Natural killer cell (primary cell): ENCODE data around the gene TSPO2. TPM values are rescaled to one million over a fixed set of nuclear protein-coding genes. Genes with fewer than 3 reads are reported as not detected.

ENCODE experiments used
- ATAC-seq, 3 donors: fragments of 150-1000 bp in 2 of 3; fragments of 200-7000 bp in 1 of 3; cut with Tn5 transposase; 1 replicate in 1 of 3; 2 replicates in 2 of 3; pipeline ENCODE4 v1.10.0; 2021; ENCODE audit warnings: mild to moderate bottlenecking in 2 of 3, moderate library complexity in 2 of 3
- DNase-seq, 2 donors: peaks; one replicate each; pipeline versions ENCODE4 v3.0.0 to v3.0.0-alpha.2; 2013 to 2021; ENCODE audit warnings: mixed read lengths in 1 of 2
- H3K27ac ChIP-seq: one replicate; pipeline ENCODE4 v1.5.1; 2013; ENCODE audit warnings: mild to moderate bottlenecking, low read length
- H3K27me3 ChIP-seq: one replicate; pipeline ENCODE4 v1.6.1; 2013; ENCODE audit warnings: low read length; ENCODE audit not compliant: control insufficient read depth, insufficient read depth
- H3K36me3 ChIP-seq: one replicate; pipeline ENCODE4 v1.6.1; 2013; ENCODE audit warnings: low read length; ENCODE audit not compliant: control insufficient read depth, insufficient read depth
- H3K4me1 ChIP-seq: one replicate; pipeline ENCODE4 v1.6.1; 2013; ENCODE audit warnings: low read length; ENCODE audit not compliant: control insufficient read depth, insufficient read depth
- H3K4me3 ChIP-seq: one replicate; pipeline ENCODE4 v1.5.1; 2013; ENCODE audit warnings: low read length
- H3K9me3 ChIP-seq: one replicate; pipeline ENCODE4 v1.6.1; 2013; ENCODE audit warnings: low read length; ENCODE audit not compliant: control insufficient read depth, insufficient read depth
- H3K27ac Mint-ChIP-seq, 2 donors: one replicate each; pipeline ENCODE4 v1.8.0; 2022; ENCODE audit warnings: mild to moderate bottlenecking in 2 of 2, mixed read lengths in 2 of 2, moderate library complexity in 1 of 2
- H3K27me3 Mint-ChIP-seq, 2 donors: one replicate each; pipeline ENCODE4 v1.8.0; 2022; ENCODE audit warnings: low read depth in 2 of 2, mixed read lengths in 2 of 2
- H3K36me3 Mint-ChIP-seq: one replicate; pipeline ENCODE4 v1.8.0; 2022; ENCODE audit warnings: mixed read lengths
- H3K4me1 Mint-ChIP-seq, 2 donors: one replicate each; pipeline ENCODE4 v1.8.0; 2022; ENCODE audit warnings: mixed read lengths in 2 of 2
- H3K4me3 Mint-ChIP-seq: one replicate; pipeline ENCODE4 v1.8.0; 2022; ENCODE audit warnings: mild to moderate bottlenecking, moderate library complexity, mixed read lengths
- H3K9me3 Mint-ChIP-seq, 2 donors: one replicate each; pipeline ENCODE4 v1.8.0; 2022; ENCODE audit warnings: mixed read lengths in 2 of 2
- WGBS: methylation state at CpG from one replicate; pipeline ENCODE4 v1.1.7; 2013; ENCODE audit warnings: missing lambda C conversion rate; ENCODE audit not compliant: insufficient coverage; 5-methylcytosine and 5-hydroxymethylcytosine counted together
- intact Hi-C: fragments of 100-400 bp; cut with micrococcal nuclease; formaldehyde crosslinking; loops from one replicate; pipeline ENCODE4 v1.14.2; 2022
- total RNA-seq, 4 donors: library from RNA; stranded (reverse); fragments of 120-200 nt in 1 of 4; gene quantifications; one replicate each; pipeline versions ENCODE4 v1.2.3 to v1.2.4, GENCODE V29; 2013 to 2022
- TF ChIP-seq, protein P1 (sequence below): fragments of 200-600 bp; IDR thresholded peaks from one replicate; pipeline ENCODE4 v1.8.0; 2022; ENCODE audit warnings: antibody characterized with exemption

The TSPO2 gene
- total RNA-seq, 3 donors from 2014 or later (not counting 1 experiment from before 2014, with no cell fraction given): not detected

DNA sequence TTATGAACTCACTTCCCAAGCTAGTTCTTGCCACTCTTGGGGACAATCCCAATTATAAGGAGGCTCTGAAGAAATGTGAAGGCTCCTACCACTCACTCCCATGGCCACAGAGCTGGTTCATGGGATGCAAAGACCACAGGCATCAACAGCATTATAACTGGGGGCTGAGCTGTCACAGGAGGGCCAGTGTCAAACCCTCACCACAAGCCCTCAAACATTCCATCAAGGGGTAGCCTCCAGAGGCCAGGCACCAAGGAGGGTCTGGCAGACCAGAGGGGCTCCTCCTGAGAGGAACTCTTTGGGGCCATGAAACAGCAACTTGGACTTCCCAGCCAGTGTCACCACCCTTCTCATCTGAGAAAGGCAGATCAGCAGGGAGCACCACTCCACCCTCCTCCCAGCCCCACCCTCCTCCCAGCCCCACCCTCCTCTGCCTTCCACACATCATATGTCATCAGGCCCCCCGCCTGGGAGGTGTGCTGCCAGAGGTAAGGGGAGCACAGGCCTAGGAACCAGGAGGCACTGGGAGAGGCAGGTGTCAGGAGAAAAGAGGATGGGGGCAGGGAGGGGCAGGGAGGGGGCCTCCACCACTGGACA is 1.2 kb upstream of the TSPO2 start:
- Mint-ChIP-seq H3K4me3 (no peak overlapping the region), H3K36me3 (no peaks in the 10 kb centered on the region), H3K27ac (no peak overlapping the region), H3K27me3 (no peaks in the 10 kb centered on the region), H3K9me3 (no peaks in the 10 kb centered on the region), H3K4me1 (no peaks in the 10 kb centered on the region)
- H3K27ac ChIP-seq: no peak overlapping the region
- DNase-seq (no peak), ATAC-seq (no peak)
- TF ChIP-seq, protein P1, sequence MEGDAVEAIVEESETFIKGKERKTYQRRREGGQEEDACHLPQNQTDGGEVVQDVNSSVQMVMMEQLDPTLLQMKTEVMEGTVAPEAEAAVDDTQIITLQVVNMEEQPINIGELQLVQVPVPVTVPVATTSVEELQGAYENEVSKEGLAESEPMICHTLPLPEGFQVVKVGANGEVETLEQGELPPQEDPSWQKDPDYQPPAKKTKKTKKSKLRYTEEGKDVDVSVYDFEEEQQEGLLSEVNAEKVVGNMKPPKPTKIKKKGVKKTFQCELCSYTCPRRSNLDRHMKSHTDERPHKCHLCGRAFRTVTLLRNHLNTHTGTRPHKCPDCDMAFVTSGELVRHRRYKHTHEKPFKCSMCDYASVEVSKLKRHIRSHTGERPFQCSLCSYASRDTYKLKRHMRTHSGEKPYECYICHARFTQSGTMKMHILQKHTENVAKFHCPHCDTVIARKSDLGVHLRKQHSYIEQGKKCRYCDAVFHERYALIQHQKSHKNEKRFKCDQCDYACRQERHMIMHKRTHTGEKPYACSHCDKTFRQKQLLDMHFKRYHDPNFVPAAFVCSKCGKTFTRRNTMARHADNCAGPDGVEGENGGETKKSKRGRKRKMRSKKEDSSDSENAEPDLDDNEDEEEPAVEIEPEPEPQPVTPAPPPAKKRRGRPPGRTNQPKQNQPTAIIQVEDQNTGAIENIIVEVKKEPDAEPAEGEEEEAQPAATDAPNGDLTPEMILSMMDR: no peak
- no CpG with 5 or more reads among the region's 1 CpG for WGBS
- H3K4me1 ChIP-seq: no peaks in the 10 kb centered on the region
- intact Hi-C loops: no loop called here
- no peaks in the 10 kb centered on the region for H3K27me3 ChIP-seq
- H3K9me3 ChIP-seq: no peaks in the 10 kb centered on the region
- no peaks in the 10 kb centered on the region for H3K36me3 ChIP-seq
- no peak overlapping the region for H3K4me3 ChIP-seq

DNA sequence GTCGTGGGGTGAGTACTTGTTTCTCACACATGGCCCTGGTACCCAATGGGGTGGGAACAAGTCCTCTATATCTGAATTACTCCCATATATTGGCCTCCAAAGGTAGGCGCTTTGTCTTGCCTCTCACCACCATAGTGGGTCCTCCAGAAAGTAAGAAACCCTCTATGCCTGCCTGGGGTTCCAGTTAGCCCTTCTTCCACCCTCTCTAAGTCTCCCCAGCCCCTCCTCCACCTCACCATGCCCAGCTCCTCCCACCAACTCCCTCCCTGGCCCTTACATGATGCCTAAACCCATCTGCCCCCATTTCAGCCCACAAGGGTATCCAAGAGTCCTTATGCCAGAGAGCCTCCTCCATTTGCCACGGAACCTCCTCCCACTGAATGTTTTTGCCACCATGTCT is 884 bp downstream of the TSPO2 start:
- H3K36me3 Mint-ChIP-seq: no peaks in the 10 kb centered on the region
- no peaks in the 10 kb centered on the region for H3K27me3 Mint-ChIP-seq
- no peak for ATAC-seq
- no peak overlapping the region for H3K4me3 ChIP-seq
- WGBS: 98% methylated on average over 3 of the region's 3 CpGs
- TF ChIP-seq, protein P1: no peak
- no peak for DNase-seq
- no peak overlapping the region for H3K27ac ChIP-seq
- H3K4me1 ChIP-seq: no peaks in the 10 kb centered on the region
- H3K27ac Mint-ChIP-seq: no peak overlapping the region
- no peaks in the 10 kb centered on the region for H3K36me3 ChIP-seq
- intact Hi-C loops: no loop called here
- H3K27me3 ChIP-seq: no peaks in the 10 kb centered on the region
- H3K4me1 Mint-ChIP-seq: no peaks in the 10 kb centered on the region
- no peaks in the 10 kb centered on the region for H3K9me3 Mint-ChIP-seq
- no peaks in the 10 kb centered on the region for H3K9me3 ChIP-seq
- H3K4me3 Mint-ChIP-seq: no peak overlapping the region

DNA sequence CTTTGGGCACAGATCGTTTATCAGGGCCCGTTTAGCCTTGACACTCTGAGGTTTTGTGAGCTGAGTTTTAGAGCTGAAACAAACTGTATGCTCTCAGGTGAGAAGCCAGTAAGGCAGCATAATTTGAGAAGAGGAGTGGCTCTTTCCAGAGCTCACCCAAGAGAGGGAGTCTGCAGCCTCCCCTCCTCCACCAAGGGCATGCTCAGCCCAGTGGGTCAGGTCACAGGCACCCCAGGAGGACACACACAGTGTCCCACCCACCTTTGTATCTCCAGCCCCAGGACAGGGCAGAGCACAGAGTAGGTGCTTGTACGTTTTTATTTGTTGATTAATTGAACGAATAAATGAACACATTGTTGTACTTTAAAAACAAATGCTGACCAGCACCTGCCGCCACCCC is 3.4 kb downstream of the TSPO2 start:
- DNase-seq (no peak), ATAC-seq (no peak)
- no peaks in the 10 kb centered on the region for H3K4me1 ChIP-seq
- no peak overlapping the region for H3K4me3 ChIP-seq
- WGBS: 84% methylated on average over 5 of the region's 5 CpGs
- H3K27ac ChIP-seq: no peak overlapping the region
- Mint-ChIP-seq H3K27me3 (no peaks in the 10 kb centered on the region), H3K36me3 (no peaks in the 10 kb centered on the region), H3K4me3 (no peak overlapping the region), H3K9me3 (no peaks in the 10 kb centered on the region), H3K4me1 (no peaks in the 10 kb centered on the region), H3K27ac (no peak overlapping the region)
- H3K36me3 ChIP-seq: no peaks in the 10 kb centered on the region
- TF ChIP-seq, protein P1: no peak
- intact Hi-C loops: no loop called here
- no peaks in the 10 kb centered on the region for H3K9me3 ChIP-seq
- H3K27me3 ChIP-seq: no peaks in the 10 kb centered on the region

DNA sequence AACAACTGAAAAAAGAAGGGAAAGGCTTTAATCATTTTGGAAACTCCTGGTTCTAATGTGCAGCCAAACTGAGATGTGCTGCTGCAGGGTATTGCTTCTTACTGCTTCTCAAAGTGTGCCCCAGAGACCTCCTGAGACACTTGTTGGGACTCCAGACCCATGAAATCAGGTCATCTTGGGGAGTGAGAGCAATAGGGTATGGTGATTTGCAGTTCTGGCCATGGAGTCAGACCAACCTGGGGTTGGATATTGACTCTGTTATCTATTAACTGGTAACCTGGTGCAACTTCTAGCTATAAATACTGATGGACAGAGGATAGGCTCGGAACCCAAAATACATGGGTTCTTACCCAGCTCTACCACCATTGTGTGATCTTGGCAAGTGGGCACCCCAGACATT is 3.8 kb downstream of the TSPO2 start:
- H3K27ac Mint-ChIP-seq: no peak overlapping the region
- intact Hi-C loops: no loop called here

More for the DNA sequence above, 3.8 kb downstream of the TSPO2 start:
- H3K36me3 ChIP-seq: no peaks in the 10 kb centered on the region
- H3K4me3 Mint-ChIP-seq: no peak overlapping the region
- TF ChIP-seq, protein P1: no peak
- no peaks in the 10 kb centered on the region for H3K4me1 Mint-ChIP-seq
- no peaks in the 10 kb centered on the region for H3K9me3 ChIP-seq
- H3K27me3 ChIP-seq: no peaks in the 10 kb centered on the region
- H3K27ac ChIP-seq: no peak overlapping the region
- ATAC-seq (no peak), DNase-seq (no peak)
- 63% methylated on average over 1 of the region's 1 CpG for WGBS
- H3K27me3 Mint-ChIP-seq: no peaks in the 10 kb centered on the region
- no peak overlapping the region for H3K4me3 ChIP-seq
- H3K36me3 Mint-ChIP-seq: no peaks in the 10 kb centered on the region
- no peaks in the 10 kb centered on the region for H3K9me3 Mint-ChIP-seq
- no peaks in the 10 kb centered on the region for H3K4me1 ChIP-seq
